ENCODE measurements around the gene GPR55. TPM values are rescaled to one million over a fixed set of nuclear protein-coding genes. Genes with fewer than 3 reads are reported as not detected.

GPR55 gene
- total RNA-seq, 1 experiment from 2014 or later: not detected

DNA sequence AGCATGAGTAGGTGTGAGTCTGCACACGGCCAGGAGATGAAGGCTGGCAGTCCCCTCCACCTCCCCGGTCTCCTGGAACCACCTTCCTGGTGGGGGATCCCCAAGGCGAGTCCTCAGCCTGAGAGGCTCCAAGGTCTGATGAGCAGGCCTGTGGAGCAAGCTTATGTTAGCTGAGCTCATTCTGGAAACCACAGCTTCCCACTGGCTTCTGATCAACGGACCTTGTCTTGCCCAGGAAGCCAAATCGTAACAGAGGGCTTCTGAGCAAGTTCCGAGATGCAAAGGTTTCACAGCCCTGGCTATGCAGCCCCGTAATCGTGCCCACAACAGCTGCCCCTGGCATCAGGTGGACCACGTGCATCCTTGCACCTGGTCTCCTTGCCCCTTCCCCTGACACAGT lies 28.8 kb upstream of the GPR55 start:
- peaks cover 22% of the 10 kb centered on the region for H3K27me3 Mint-ChIP-seq (ENCODE audit: low read depth)
- POLR2A ChIA-PET: no interaction called here
- CTCF ChIA-PET: no interaction called here

DNA sequence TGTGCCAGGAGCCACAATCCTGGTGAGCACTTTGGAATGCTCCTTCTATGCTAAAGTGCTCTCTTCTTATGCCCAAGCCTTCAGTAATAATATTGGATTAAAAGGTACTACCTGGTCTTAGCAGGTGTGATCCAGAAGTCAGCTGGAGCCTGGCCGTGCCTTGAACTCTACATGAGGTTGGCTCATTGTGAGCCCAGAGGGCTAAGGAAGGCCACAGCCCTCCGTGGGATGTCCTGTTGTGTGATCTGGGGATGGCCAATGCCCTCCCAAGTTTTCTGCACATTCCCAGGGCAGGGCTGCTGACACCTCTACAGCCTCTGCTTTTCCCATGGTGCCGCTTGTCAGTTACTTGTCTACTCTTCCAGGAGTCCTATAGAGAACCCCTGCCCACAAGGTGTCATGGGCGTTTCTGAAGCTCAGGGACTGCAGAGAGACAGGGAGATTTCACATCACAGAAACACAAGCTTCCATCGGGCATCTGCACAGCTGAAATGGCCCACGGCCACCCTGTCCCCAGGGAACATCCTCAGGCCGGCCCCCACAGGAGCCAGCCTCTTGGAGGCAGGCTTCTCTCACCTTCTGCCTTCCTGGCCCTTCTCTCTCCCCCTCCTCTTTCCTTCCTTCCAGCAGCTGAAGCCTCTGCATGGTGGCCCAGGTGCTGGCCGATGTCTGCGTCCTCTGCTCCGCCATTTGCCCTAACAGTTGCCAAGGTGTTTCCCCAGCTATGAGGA lies 27.3 kb upstream of the GPR55 start:
- ATAC-seq (no peak), DNase-seq (ENCODE audit: low spot score) (no peak)
- Mint-ChIP-seq H3K27ac (no peak overlapping the region), H3K9me3 (peaks cover 6% of the 10 kb centered on the region), H3K36me3 (no peaks in the 10 kb centered on the region), H3K27me3 (ENCODE audit: low read depth) (peaks cover 8% of the 10 kb centered on the region), H3K4me3 (no peak overlapping the region), H3K4me1 (peaks cover 7% of the 10 kb centered on the region)
- ChIA-PET POLR2A (no interaction called here), CTCF (interaction anchor here (1.2 to 1.7 kb wide), 2 partner anchors 35 to 128 kb away, joined by 3 read pairs; no protein-coding TSS in a partner anchor)
- TF ChIP-seq ZBTB21 (CRISPR knock-in tag; IDR thresholded peaks at IDR 0.05; ENCODE audit: borderline replicate concordance) (no peak), ZNF317 (CRISPR knock-in tag; IDR thresholded peaks at IDR 0.05; ENCODE audit: borderline replicate concordance, low read depth) (no peak), CREB1 (CRISPR knock-in tag; IDR thresholded peaks at IDR 0.05) (no peak), NFYB (CRISPR knock-in tag; conservative IDR thresholded peaks at IDR 0.05; ENCODE audit: low read depth) (no peak), SMAD4 (CRISPR knock-in tag; IDR thresholded peaks at IDR 0.05) (no peak), ZNF671 (CRISPR knock-in tag; IDR thresholded peaks at IDR 0.05) (no peak), JUN (CRISPR knock-in tag; IDR thresholded peaks at IDR 0.05) (no peak), ZNF396 (CRISPR knock-in tag; IDR thresholded peaks at IDR 0.05; ENCODE audit: borderline replicate concordance) (no peak), NFE2L1 (CRISPR knock-in tag; IDR thresholded peaks at IDR 0.05) (no peak), MYBL2 (CRISPR knock-in tag; IDR thresholded peaks at IDR 0.05) (no peak)
- TF ChIP-seq, protein P1, sequence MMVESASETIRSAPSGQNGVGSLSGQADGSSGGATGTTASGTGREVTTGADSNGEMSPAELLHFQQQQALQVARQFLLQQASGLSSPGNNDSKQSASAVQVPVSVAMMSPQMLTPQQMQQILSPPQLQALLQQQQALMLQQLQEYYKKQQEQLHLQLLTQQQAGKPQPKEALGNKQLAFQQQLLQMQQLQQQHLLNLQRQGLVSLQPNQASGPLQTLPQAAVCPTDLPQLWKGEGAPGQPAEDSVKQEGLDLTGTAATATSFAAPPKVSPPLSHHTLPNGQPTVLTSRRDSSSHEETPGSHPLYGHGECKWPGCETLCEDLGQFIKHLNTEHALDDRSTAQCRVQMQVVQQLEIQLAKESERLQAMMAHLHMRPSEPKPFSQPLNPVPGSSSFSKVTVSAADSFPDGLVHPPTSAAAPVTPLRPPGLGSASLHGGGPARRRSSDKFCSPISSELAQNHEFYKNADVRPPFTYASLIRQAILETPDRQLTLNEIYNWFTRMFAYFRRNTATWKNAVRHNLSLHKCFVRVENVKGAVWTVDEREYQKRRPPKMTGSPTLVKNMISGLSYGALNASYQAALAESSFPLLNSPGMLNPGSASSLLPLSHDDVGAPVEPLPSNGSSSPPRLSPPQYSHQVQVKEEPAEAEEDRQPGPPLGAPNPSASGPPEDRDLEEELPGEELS (CRISPR knock-in tag; IDR thresholded peaks at IDR 0.05): no peak
- TF ChIP-seq, protein P2, sequence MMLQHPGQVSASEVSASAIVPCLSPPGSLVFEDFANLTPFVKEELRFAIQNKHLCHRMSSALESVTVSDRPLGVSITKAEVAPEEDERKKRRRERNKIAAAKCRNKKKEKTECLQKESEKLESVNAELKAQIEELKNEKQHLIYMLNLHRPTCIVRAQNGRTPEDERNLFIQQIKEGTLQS (CRISPR knock-in tag; conservative IDR thresholded peaks at IDR 0.05): no peak

More for the DNA sequence above, 28.8 kb upstream of the GPR55 start:
- no peak overlapping the region for H3K27ac Mint-ChIP-seq
- H3K36me3 Mint-ChIP-seq: no peaks in the 10 kb centered on the region
- H3K4me1 Mint-ChIP-seq: peaks cover 12% of the 10 kb centered on the region
- peaks cover 6% of the 10 kb centered on the region for H3K9me3 Mint-ChIP-seq
- TF ChIP-seq, protein P3, sequence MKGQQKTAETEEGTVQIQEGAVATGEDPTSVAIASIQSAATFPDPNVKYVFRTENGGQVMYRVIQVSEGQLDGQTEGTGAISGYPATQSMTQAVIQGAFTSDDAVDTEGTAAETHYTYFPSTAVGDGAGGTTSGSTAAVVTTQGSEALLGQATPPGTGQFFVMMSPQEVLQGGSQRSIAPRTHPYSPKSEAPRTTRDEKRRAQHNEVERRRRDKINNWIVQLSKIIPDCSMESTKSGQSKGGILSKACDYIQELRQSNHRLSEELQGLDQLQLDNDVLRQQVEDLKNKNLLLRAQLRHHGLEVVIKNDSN (CRISPR knock-in tag; IDR thresholded peaks at IDR 0.05): no peak
- TF ChIP-seq, protein P4, sequence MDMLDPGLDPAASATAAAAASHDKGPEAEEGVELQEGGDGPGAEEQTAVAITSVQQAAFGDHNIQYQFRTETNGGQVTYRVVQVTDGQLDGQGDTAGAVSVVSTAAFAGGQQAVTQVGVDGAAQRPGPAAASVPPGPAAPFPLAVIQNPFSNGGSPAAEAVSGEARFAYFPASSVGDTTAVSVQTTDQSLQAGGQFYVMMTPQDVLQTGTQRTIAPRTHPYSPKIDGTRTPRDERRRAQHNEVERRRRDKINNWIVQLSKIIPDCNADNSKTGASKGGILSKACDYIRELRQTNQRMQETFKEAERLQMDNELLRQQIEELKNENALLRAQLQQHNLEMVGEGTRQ (CRISPR knock-in tag; IDR thresholded peaks at IDR 0.05): no peak
- TF ChIP-seq, protein P5, sequence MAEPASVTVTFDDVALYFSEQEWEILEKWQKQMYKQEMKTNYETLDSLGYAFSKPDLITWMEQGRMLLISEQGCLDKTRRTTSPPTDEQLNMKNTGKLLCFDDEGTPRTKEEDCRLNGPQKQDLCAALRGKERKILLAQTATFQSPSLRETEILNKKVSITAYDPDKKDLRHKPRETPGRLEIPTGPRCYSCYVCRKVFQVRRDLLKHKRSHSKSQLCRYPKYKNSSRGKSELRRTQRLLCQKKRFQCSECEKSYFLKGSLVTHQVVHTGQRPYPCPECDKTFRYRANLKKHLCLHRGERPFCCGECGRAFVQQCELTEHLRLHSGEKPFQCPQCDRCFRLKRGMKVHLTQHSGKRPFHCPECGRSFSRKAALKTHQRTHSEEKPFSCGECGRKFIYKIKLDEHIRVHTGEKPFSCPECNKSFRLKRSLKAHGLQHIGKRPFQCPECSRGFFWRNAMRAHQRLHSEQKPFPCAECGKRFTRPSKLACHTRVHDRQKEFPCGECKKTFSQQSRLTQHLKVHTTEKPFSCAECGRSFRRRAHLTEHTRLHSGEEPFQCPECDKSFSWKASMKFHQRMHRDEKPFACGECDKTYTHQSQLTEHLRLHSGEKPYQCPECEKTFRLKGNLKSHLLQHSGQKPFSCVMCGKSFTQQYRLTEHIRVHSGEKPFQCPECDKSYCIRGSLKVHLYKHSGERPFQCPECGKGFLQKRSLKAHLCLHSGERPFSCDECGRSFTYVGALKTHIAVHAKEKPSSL (CRISPR knock-in tag; conservative IDR thresholded peaks at IDR 0.05): no peak
- TF ChIP-seq RELA (CRISPR knock-in tag; IDR thresholded peaks at IDR 0.05; ENCODE audit: borderline replicate concordance): no peak
- no peak for TF ChIP-seq SP1 (CRISPR knock-in tag; conservative IDR thresholded peaks at IDR 0.05)
- TF ChIP-seq, protein P6, sequence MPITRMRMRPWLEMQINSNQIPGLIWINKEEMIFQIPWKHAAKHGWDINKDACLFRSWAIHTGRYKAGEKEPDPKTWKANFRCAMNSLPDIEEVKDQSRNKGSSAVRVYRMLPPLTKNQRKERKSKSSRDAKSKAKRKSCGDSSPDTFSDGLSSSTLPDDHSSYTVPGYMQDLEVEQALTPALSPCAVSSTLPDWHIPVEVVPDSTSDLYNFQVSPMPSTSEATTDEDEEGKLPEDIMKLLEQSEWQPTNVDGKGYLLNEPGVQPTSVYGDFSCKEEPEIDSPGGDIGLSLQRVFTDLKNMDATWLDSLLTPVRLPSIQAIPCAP (CRISPR knock-in tag; IDR thresholded peaks at IDR 0.05): no peak
- no peak for TF ChIP-seq EMX1 (CRISPR knock-in tag; IDR thresholded peaks at IDR 0.05)
- TF ChIP-seq PRRX2 (CRISPR knock-in tag; IDR thresholded peaks at IDR 0.05): no peak
- H3K4me3 Mint-ChIP-seq: no peak overlapping the region
- DNase-seq (ENCODE audit: low spot score) (no peak), ATAC-seq (no peak)

Data from WTC11 (cell line).